HL-60 (cell line): ENCODE results near the gene COL28A1.

ENCODE experiments used
- POLR2AphosphoS5 ChIP-seq: IDR thresholded peaks from 2 replicates; pipeline ENCODE4 v1.6.1; 2012; ENCODE audit warnings: low read depth
- SPI1 ChIP-seq: IDR thresholded peaks from 2 replicates; pipeline ENCODE4 v1.6.1; 2012; ENCODE audit warnings: low read depth, mild to moderate bottlenecking, borderline replicate concordance
- TF ChIP-seq, protein P1 (sequence below): IDR thresholded peaks from one replicate; pipeline ENCODE4 v1.5.1; 2011; ENCODE audit warnings: low read length, control low read depth, inconsistent platforms; ENCODE audit not compliant: insufficient read depth
- TF ChIP-seq, protein P2 (sequence below): IDR thresholded peaks from 2 replicates; pipeline ENCODE4 v1.6.1; 2012; ENCODE audit warnings: low read depth; ENCODE audit not compliant: insufficient replicate concordance

DNA sequence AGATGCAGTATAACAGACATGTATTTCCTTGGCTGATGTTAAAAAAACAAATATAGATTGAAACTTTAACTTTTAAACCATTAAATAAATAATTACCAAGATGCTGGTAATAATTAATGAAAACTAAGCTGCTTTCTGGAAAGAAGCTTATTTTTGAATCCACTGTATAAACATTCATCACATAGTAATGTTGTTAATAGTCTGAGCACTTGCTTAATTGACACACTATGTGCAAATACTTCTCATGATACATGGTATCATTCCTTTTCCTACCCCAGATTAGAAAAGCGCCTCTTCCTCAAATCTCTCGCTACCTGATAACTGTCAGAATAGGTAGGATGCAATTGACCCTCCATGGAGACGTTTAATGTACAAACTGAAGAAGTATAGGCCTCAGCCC is 15.0 kb upstream of the COL28A1 start:
- TF ChIP-seq, protein P1, sequence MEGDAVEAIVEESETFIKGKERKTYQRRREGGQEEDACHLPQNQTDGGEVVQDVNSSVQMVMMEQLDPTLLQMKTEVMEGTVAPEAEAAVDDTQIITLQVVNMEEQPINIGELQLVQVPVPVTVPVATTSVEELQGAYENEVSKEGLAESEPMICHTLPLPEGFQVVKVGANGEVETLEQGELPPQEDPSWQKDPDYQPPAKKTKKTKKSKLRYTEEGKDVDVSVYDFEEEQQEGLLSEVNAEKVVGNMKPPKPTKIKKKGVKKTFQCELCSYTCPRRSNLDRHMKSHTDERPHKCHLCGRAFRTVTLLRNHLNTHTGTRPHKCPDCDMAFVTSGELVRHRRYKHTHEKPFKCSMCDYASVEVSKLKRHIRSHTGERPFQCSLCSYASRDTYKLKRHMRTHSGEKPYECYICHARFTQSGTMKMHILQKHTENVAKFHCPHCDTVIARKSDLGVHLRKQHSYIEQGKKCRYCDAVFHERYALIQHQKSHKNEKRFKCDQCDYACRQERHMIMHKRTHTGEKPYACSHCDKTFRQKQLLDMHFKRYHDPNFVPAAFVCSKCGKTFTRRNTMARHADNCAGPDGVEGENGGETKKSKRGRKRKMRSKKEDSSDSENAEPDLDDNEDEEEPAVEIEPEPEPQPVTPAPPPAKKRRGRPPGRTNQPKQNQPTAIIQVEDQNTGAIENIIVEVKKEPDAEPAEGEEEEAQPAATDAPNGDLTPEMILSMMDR, result no peak
- TF ChIP-seq POLR2AphosphoS5, result no peak
- TF ChIP-seq SPI1, result no peak
- TF ChIP-seq, protein P2, sequence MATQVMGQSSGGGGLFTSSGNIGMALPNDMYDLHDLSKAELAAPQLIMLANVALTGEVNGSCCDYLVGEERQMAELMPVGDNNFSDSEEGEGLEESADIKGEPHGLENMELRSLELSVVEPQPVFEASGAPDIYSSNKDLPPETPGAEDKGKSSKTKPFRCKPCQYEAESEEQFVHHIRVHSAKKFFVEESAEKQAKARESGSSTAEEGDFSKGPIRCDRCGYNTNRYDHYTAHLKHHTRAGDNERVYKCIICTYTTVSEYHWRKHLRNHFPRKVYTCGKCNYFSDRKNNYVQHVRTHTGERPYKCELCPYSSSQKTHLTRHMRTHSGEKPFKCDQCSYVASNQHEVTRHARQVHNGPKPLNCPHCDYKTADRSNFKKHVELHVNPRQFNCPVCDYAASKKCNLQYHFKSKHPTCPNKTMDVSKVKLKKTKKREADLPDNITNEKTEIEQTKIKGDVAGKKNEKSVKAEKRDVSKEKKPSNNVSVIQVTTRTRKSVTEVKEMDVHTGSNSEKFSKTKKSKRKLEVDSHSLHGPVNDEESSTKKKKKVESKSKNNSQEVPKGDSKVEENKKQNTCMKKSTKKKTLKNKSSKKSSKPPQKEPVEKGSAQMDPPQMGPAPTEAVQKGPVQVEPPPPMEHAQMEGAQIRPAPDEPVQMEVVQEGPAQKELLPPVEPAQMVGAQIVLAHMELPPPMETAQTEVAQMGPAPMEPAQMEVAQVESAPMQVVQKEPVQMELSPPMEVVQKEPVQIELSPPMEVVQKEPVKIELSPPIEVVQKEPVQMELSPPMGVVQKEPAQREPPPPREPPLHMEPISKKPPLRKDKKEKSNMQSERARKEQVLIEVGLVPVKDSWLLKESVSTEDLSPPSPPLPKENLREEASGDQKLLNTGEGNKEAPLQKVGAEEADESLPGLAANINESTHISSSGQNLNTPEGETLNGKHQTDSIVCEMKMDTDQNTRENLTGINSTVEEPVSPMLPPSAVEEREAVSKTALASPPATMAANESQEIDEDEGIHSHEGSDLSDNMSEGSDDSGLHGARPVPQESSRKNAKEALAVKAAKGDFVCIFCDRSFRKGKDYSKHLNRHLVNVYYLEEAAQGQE, result no peak
